HPDE6-E6E7 (cell line): ENCODE measurements around the gene ALG2.
"Not testable (repeated sequence)": the region's sequence is repeated elsewhere in the genome, so short reads cannot be mapped to it uniquely, and the experiment has no call there.

Source experiments
- DNase-seq: peaks from one replicate; pipeline ENCODE4 v3.0.0; 2011; ENCODE audit warnings: missing footprints; ENCODE audit errors: extremely low spot score

The ALG2 gene

GRCh38 chr9:99237849-99238248 is 16.1 kb upstream of the ALG2 start:
- DNase-seq = not testable (repeated sequence)

GRCh38 chr9:99237356-99237755 is 15.6 kb upstream of the ALG2 start:
- no peak for DNase-seq

- no peak for DNase-seq
Observed at GRCh38 chr9:99235926-99236634, 14.3 kb upstream of the ALG2 start.

GRCh38 chr9:99235069-99235468 is 13.3 kb upstream of the ALG2 start:
- DNase-seq = no peak

- no peak for DNase-seq
Observed at GRCh38 chr9:99234618-99235017, 12.9 kb upstream of the ALG2 start.

- DNase-seq = no peak
Observed at GRCh38 chr9:99231711-99232110, 10.0 kb upstream of the ALG2 start.

- no peak for DNase-seq
Observed at GRCh38 chr9:99230206-99230605, 8.5 kb upstream of the ALG2 start.

- no peak for DNase-seq
Observed at GRCh38 chr9:99226054-99226453, 4.3 kb upstream of the ALG2 start.

GRCh38 chr9:99224445-99224844 is 2.7 kb upstream of the ALG2 start:
- DNase-seq = no peak

- no peak for DNase-seq
Observed at GRCh38 chr9:99222416-99223270, 901 bp upstream of the ALG2 start.

GRCh38 chr9:99221266-99221620 is 499 bp downstream of the ALG2 start:
- no peak for DNase-seq

- no peak for DNase-seq
Observed at GRCh38 chr9:99220011-99220410, 1.7 kb downstream of the ALG2 start.

- DNase-seq = no peak
Observed at GRCh38 chr9:99216073-99216472, 5.7 kb downstream of the ALG2 start.

- DNase-seq = no peak
Observed at GRCh38 chr9:99213197-99213596, 8.5 kb downstream of the ALG2 start.

- DNase-seq = no peak
Observed at GRCh38 chr9:99211746-99212145, 10.0 kb downstream of the ALG2 start.

- no peak for DNase-seq
Observed at GRCh38 chr9:99210572-99210971, 11.2 kb downstream of the ALG2 start.

- DNase-seq = no peak
Observed at GRCh38 chr9:99201603-99202002, 20.1 kb downstream of the ALG2 start.

GRCh38 chr9:99199938-99200539 is 21.7 kb downstream of the ALG2 start:
- DNase-seq = no peak

- DNase-seq = no peak
Observed at GRCh38 chr9:99197987-99198386, 23.8 kb downstream of the ALG2 start.

- no peak for DNase-seq
Observed at GRCh38 chr9:99197124-99197630, 24.6 kb downstream of the ALG2 start.

GRCh38 chr9:99196484-99196883 is 25.3 kb downstream of the ALG2 start:
- DNase-seq = not testable (repeated sequence)

GRCh38 chr9:99193466-99193821 is 28.3 kb downstream of the ALG2 start:
- no peak for DNase-seq
